Upper lobe of left lung (tissue), 6 donors: ENCODE data around the gene LAMA3. TPM values are rescaled to one million over a fixed set of nuclear protein-coding genes. Genes with fewer than 3 reads are reported as not detected.
"Not testable (repeated sequence)": the region's sequence is repeated elsewhere in the genome, so short reads cannot be mapped to it uniquely, and the experiment has no call there.

Source experiments
- ATAC-seq, 2 donors: fragments of 200-7000 bp; cut with Tn5 transposase; one replicate each; pipeline ENCODE4 v1.9.1; 2022; ENCODE audit warnings: mild to moderate bottlenecking in 2 of 2, moderate library complexity in 2 of 2; ENCODE audit not compliant: low FRiP score in 2 of 2
- DNase-seq, 2 donors: peaks; one replicate each; pipeline ENCODE4 v3.0.0-alpha.2; 2019 to 2020
- H3K27ac ChIP-seq, 4 donors: fragments of 200-600 bp; sonication (generic); one replicate each; pipeline ENCODE4 v1.5.1; 2016 to 2019
- H3K27me3 ChIP-seq, 4 donors: fragments of 200-600 bp; sonication (generic); one replicate each; pipeline ENCODE4 v1.5.1; 2017 to 2019
- H3K36me3 ChIP-seq, 4 donors: fragments of 200-600 bp; sonication (generic); one replicate each; pipeline ENCODE4 v1.5.1; 2016 to 2019
- H3K4me1 ChIP-seq, 4 donors: fragments of 200-600 bp; sonication (generic); one replicate each; pipeline ENCODE4 v1.5.1; 2018 to 2019
- H3K4me3 ChIP-seq, 4 donors: fragments of 200-600 bp; sonication (generic); one replicate each; pipeline ENCODE4 v1.5.1; 2017 to 2019; ENCODE audit warnings: mild to moderate bottlenecking in 2 of 4, moderate library complexity in 1 of 4
- H3K9me3 ChIP-seq, 4 donors: fragments of 200-600 bp; sonication (generic); one replicate each; pipeline ENCODE4 v1.5.1; 2018 to 2019
- CTCF ChIP-seq, 6 experiments: fragments of 450-650 bp in 4 of 6; fragments of 200-600 bp in 2 of 6; sonication (generic) in 2 of 6; IDR thresholded peaks; one replicate each; pipeline ENCODE4 v1.5.1; 2016 to 2019; ENCODE audit warnings: antibody characterized with exemption in 6 of 6
- EP300 ChIP-seq, 4 donors: sonication (generic); formaldehyde crosslinking; IDR thresholded peaks; one replicate each; pipeline ENCODE4 v1.5.1; 2017; ENCODE audit warnings: antibody characterized with exemption in 4 of 4, control low read depth in 2 of 4
- POLR2A ChIP-seq, 4 donors: fragments of 450-650 bp; IDR thresholded peaks; one replicate each; pipeline ENCODE4 v1.5.1; 2016 to 2017; ENCODE audit warnings: antibody characterized with exemption in 4 of 4, mild to moderate bottlenecking in 2 of 4
- POLR2AphosphoS5 ChIP-seq, 2 donors: sonication (generic); formaldehyde crosslinking; IDR thresholded peaks; one replicate each; pipeline ENCODE4 v1.5.1; 2017; ENCODE audit warnings: antibody characterized with exemption in 2 of 2
- WGBS, 2 donors: methylation state at CpG; one replicate each; pipeline ENCODE4 v1.1.5; 2017 to 2018; 5-methylcytosine and 5-hydroxymethylcytosine counted together
- total RNA-seq, 6 donors: library from RNA; depleted of rRNA in 4 of 6; stranded (reverse); fragments of >200 nt in 4 of 6; gene quantifications; one replicate each; pipeline versions ENCODE4 v1.1.0 to v1.2.1, GENCODE V29; 2016 to 2021
- donor health status: DM: no; HTN: no; CAD: no; lungs with moderate emphysema.
- donor health status: DM: no; HTN: yes; CAD: no; lungs with severe emphysema.

Gene LAMA3
- total RNA-seq, 6 donors from 2014 or later = 88.2 to 202 (median 141) TPM

GRCh38 chr18:23727707-23728493 lies 38.6 kb downstream of the LAMA3 start:
- H3K27me3 ChIP-seq = no peaks in the 10 kb centered on the region
- 93% methylated on average over 6 of the region's 6 CpGs for whole genome bisulfite sequencing, 2 donors
- H3K36me3 ChIP-seq = no peaks in the 10 kb centered on the region
- H3K4me1 ChIP-seq = peaks cover 0 to under 1% (median 0%) of the 10 kb centered on the region in 4 donors
- DNase-seq (no peak), ATAC-seq (no peak)
- TF ChIP-seq EP300 (IDR thresholded peaks at IDR 0.05) (no peak), POLR2A (IDR thresholded peaks at IDR 0.05) (no peak), CTCF (IDR thresholded peaks at IDR 0.05) (no peak), POLR2AphosphoS5 (IDR thresholded peaks at IDR 0.05) (no peak)
- no peak overlapping the region for H3K27ac ChIP-seq
- no peak overlapping the region for H3K4me3 ChIP-seq
- H3K9me3 ChIP-seq = no peaks in the 10 kb centered on the region

GRCh38 chr18:23730857-23731256 lies 41.6 kb downstream of the LAMA3 start:
- TF ChIP-seq POLR2AphosphoS5 (IDR thresholded peaks at IDR 0.05) = no peak
- Histone ChIP-seq H3K4me1 (peaks cover 0 to 24% (median 5%) of the 10 kb centered on the region in 4 donors), H3K27ac (no peak overlapping the region), H3K9me3 (no peaks in the 10 kb centered on the region), H3K27me3 (no peaks in the 10 kb centered on the region), H3K4me3 (no peak overlapping the region), H3K36me3 (no peaks in the 10 kb centered on the region)
- ATAC-seq = no peak
- no peak for DNase-seq
- WGBS, 2 donors = 79 to 90% methylated on average over 2 of the region's 2 CpGs

- no peak for ATAC-seq
- no peaks in the 10 kb centered on the region for H3K27me3 ChIP-seq
- H3K27ac ChIP-seq = no peak overlapping the region
- DNase-seq = no peak
- 96 to 100% methylated on average over 2 of the region's 2 CpGs for WGBS, 2 donors
- no peaks in the 10 kb centered on the region for H3K9me3 ChIP-seq
- H3K4me3 ChIP-seq = no peak overlapping the region
- TF ChIP-seq EP300 (IDR thresholded peaks at IDR 0.05) = no peak
- no peak for TF ChIP-seq POLR2AphosphoS5 (IDR thresholded peaks at IDR 0.05)
- H3K36me3 ChIP-seq = no peaks in the 10 kb centered on the region
- peaks cover 0 to 24% (median 5%) of the 10 kb centered on the region in 4 donors for H3K4me1 ChIP-seq
Observed at GRCh38 chr18:23731861-23732260, 42.6 kb downstream of the LAMA3 start.

GRCh38 chr18:23732439-23732838 lies 43.2 kb downstream of the LAMA3 start:
- DNase-seq = no peak
- H3K27me3 ChIP-seq = no peaks in the 10 kb centered on the region
- no peak for TF ChIP-seq POLR2AphosphoS5 (IDR thresholded peaks at IDR 0.05)
- no peak for TF ChIP-seq POLR2A (IDR thresholded peaks at IDR 0.05)
- TF ChIP-seq CTCF (IDR thresholded peaks at IDR 0.05) = no peak
- H3K4me1 ChIP-seq = peaks cover 0 to 24% (median 7%) of the 10 kb centered on the region in 4 donors
- no peak for ATAC-seq
- H3K9me3 ChIP-seq = no peaks in the 10 kb centered on the region
- 70 to 82% methylated on average over 5 of the region's 5 CpGs for WGBS, 2 donors
- H3K27ac ChIP-seq = no peak overlapping the region
- no peak overlapping the region for H3K4me3 ChIP-seq
- H3K36me3 ChIP-seq = no peaks in the 10 kb centered on the region

- WGBS, 2 donors = 87 to 88% methylated on average over 5 of the region's 5 CpGs
Observed at GRCh38 chr18:23733265-23733664, 44.0 kb downstream of the LAMA3 start.

GRCh38 chr18:23733895-23734294 lies 44.6 kb downstream of the LAMA3 start:
- no peak overlapping the region for H3K27ac ChIP-seq
- peaks cover 0 to 24% (median 14%) of the 10 kb centered on the region in 4 donors for H3K4me1 ChIP-seq
- 70 to 76% methylated on average over 7 of the region's 7 CpGs for WGBS, 2 donors
- H3K4me3 ChIP-seq = no peak overlapping the region
- no peak for DNase-seq
- ATAC-seq = no peak
- H3K9me3 ChIP-seq = no peaks in the 10 kb centered on the region
- no peaks in the 10 kb centered on the region for H3K27me3 ChIP-seq
- TF ChIP-seq POLR2A (IDR thresholded peaks at IDR 0.05) (no peak), EP300 (IDR thresholded peaks at IDR 0.05) (no peak), POLR2AphosphoS5 (IDR thresholded peaks at IDR 0.05) (no peak), CTCF (IDR thresholded peaks at IDR 0.05) (no peak)
- H3K36me3 ChIP-seq = no peaks in the 10 kb centered on the region

More at GRCh38 chr18:23733265-23733664, 44.0 kb downstream of the LAMA3 start:
- H3K4me1 ChIP-seq = peaks cover 0 to 24% (median 10%) of the 10 kb centered on the region in 4 donors
- not testable (repeated sequence) for H3K9me3 ChIP-seq, H3K27me3 ChIP-seq, H3K4me3 ChIP-seq, ATAC-seq, H3K27ac ChIP-seq, H3K36me3 ChIP-seq, DNase-seq
